ENCODE measurements around the gene SSX5.
"Not testable (repeated sequence)": the region's sequence is repeated elsewhere in the genome, so short reads cannot be mapped to it uniquely, and the experiment has no call there.

Gene SSX5

GRCh38 chrX:48196745-48197201 is at the start of gene SSX5:
TSS of gene SSX5 (minus strand) at chrX:48196795. CDS start at chrX:48195358, 1,437 bp downstream.
- no peak for DNase-seq (ENCODE audit: low spot score)

- DNase-seq (ENCODE audit: low spot score), result not testable (repeated sequence)
Observed at GRCh38 chrX:48224196-48224595, 27.6 kb upstream of the SSX5 start.

- DNase-seq (ENCODE audit: low spot score), result not testable (repeated sequence)
Observed at GRCh38 chrX:48214341-48214740, 17.7 kb upstream of the SSX5 start.

GRCh38 chrX:48190024-48190423 is 6.6 kb downstream of the SSX5 start:
- not testable (repeated sequence) for DNase-seq (ENCODE audit: low spot score)

- not testable (repeated sequence) for DNase-seq (ENCODE audit: low spot score)
Observed at GRCh38 chrX:48181882-48182281, 14.7 kb downstream of the SSX5 start.

GRCh38 chrX:48180811-48181210 is 15.8 kb downstream of the SSX5 start:
- no peak for DNase-seq (ENCODE audit: low spot score)

GRCh38 chrX:48179691-48180090 is 16.9 kb downstream of the SSX5 start:
- no peak for DNase-seq (ENCODE audit: low spot score)

- DNase-seq (ENCODE audit: low spot score), result not testable (repeated sequence)
Observed at GRCh38 chrX:48166322-48166721, 30.3 kb downstream of the SSX5 start.

- no peak for DNase-seq (ENCODE audit: low spot score)
Observed at GRCh38 chrX:48165241-48165640, 31.4 kb downstream of the SSX5 start.

- no peak for DNase-seq (ENCODE audit: low spot score)
Observed at GRCh38 chrX:48156014-48156413, 40.6 kb downstream of the SSX5 start.

- DNase-seq (ENCODE audit: low spot score), result no peak
Observed at GRCh38 chrX:48154796-48155195, 41.8 kb downstream of the SSX5 start.

GRCh38 chrX:48153769-48154168 is 42.8 kb downstream of the SSX5 start:
- no peak for DNase-seq (ENCODE audit: low spot score)

GRCh38 chrX:48142697-48143096 is 53.9 kb downstream of the SSX5 start:
- not testable (repeated sequence) for DNase-seq (ENCODE audit: low spot score)

GRCh38 chrX:48141810-48142508 is 54.6 kb downstream of the SSX5 start:
- DNase-seq (ENCODE audit: low spot score), result not testable (repeated sequence)

- DNase-seq (ENCODE audit: low spot score), result not testable (repeated sequence)
Observed at GRCh38 chrX:48139076-48139475, 57.5 kb downstream of the SSX5 start.
